Right kidney (tissue), 1 donor: ENCODE results near the gene B4GALNT3.

Experiments used
- DNase-seq: peaks from one replicate; pipeline ENCODE4 v3.0.0-alpha.2; 2016

B4GALNT3 gene

GRCh38 chr12:508795-509194, 49.1 kb downstream of the B4GALNT3 start:
- DNase-seq = peak; percentile 15

GRCh38 chr12:509500-509899, 49.8 kb downstream of the B4GALNT3 start:
- DNase-seq = peak; percentile 13

GRCh38 chr12:510071-510825, 50.5 kb downstream of the B4GALNT3 start:
- DNase-seq = peak; percentile 57

GRCh38 chr12:512933-513332, 53.2 kb downstream of the B4GALNT3 start:
- DNase-seq = no peak

GRCh38 chr12:513446-513845, 53.7 kb downstream of the B4GALNT3 start:
- DNase-seq = no peak

- DNase-seq = no peak
These were observed 57.8 kb downstream of the B4GALNT3 start for GRCh38 chr12:517538-517937.

GRCh38 chr12:520119-520518, 60.4 kb downstream of the B4GALNT3 start:
- no peak for DNase-seq

GRCh38 chr12:522692-523378, 63.1 kb downstream of the B4GALNT3 start:
- no peak for DNase-seq

GRCh38 chr12:524167-524951, 64.6 kb downstream of the B4GALNT3 start:
- DNase-seq = peak; percentile 15

GRCh38 chr12:526089-526488, 66.3 kb downstream of the B4GALNT3 start:
- DNase-seq = no peak

- DNase-seq = no peak
These were observed 67.5 kb downstream of the B4GALNT3 start for GRCh38 chr12:527241-527640.

GRCh38 chr12:527729-528128, 68.0 kb downstream of the B4GALNT3 start:
- no peak for DNase-seq

GRCh38 chr12:530308-530707, 70.6 kb downstream of the B4GALNT3 start:
- no peak for DNase-seq

- DNase-seq = no peak
These were observed 71.1 kb downstream of the B4GALNT3 start for GRCh38 chr12:530821-531220.

- no peak for DNase-seq
These were observed 72.3 kb downstream of the B4GALNT3 start for GRCh38 chr12:531951-532585.

GRCh38 chr12:532908-533565, 73.3 kb downstream of the B4GALNT3 start:
- DNase-seq = no peak

- no peak for DNase-seq
These were observed 74.0 kb downstream of the B4GALNT3 start for GRCh38 chr12:533718-534117.

- DNase-seq = no peak
These were observed 74.5 kb downstream of the B4GALNT3 start for GRCh38 chr12:534216-534615.

- DNase-seq = no peak
These were observed 75.7 kb downstream of the B4GALNT3 start for GRCh38 chr12:535396-535795.

GRCh38 chr12:536751-537245, 77.1 kb downstream of the B4GALNT3 start:
- no peak for DNase-seq

- DNase-seq = no peak
These were observed 78.0 kb downstream of the B4GALNT3 start for GRCh38 chr12:537772-538171.
